Measurements from ENCODE around the gene MAPK9. TPM values are rescaled to one million over a fixed set of nuclear protein-coding genes. Genes with fewer than 3 reads are reported as not detected.

Gene MAPK9
- total and polyA plus RNA-seq, 9 of the 15 experiments (the other 6 are each of a cell fraction or from before 2014, with no cell fraction given): 4.8 to 58.0 (median 29.9) TPM

GRCh38 chr5:180318456-180319089 lies 26.7 kb upstream of the MAPK9 start:
- no peak overlapping the region for H3K4me2 ChIP-seq (ENCODE audit: insufficient read depth, low read length)
- no peak overlapping the region for H3K27ac ChIP-seq (ENCODE audit: extremely low read depth, low read depth, low read length)
- no peaks in the 10 kb centered on the region for H3K79me2 ChIP-seq (ENCODE audit: control insufficient read depth, insufficient read depth, low read length)
- 14% methylated on average over 23 of the region's 23 CpGs for WGBS (ENCODE audit: insufficient coverage, low coverage, missing lambda C conversion rate)
- BruUV-seq (replicated peaks): no TSS peak
- H3K9ac ChIP-seq (ENCODE audit: insufficient read depth in 1 of 2, low read depth in 2 of 2, low read length in 2 of 2): no peak overlapping the region
- intact Hi-C loops (cut with micrococcal nuclease) (no loop called here), in situ Hi-C loops (cut with MboI) (no loop called here)
- TF ChIP-seq FOS (IDR thresholded peaks at IDR 0.05; ENCODE audit: extremely low read depth, insufficient read length): no peak
- no peak for TF ChIP-seq ZNF174 (CRISPR knock-in tag; IDR thresholded peaks at IDR 0.05)
- no peak for TF ChIP-seq MYBL2 (IDR thresholded peaks at IDR 0.05; ENCODE audit: low read depth)
- TF ChIP-seq MYBL2 (CRISPR knock-in tag; IDR thresholded peaks at IDR 0.05; ENCODE audit: borderline replicate concordance): no peak
- TF ChIP-seq KDM1A (IDR thresholded peaks at IDR 0.05): peak; percentile 45 to 52; a peak in 1 of 4 replicates
- TF ChIP-seq RCOR1 (IDR thresholded peaks at IDR 0.05; ENCODE audit: borderline replicate concordance in 1 of 2, low read depth in 2 of 2, low read length in 2 of 2): peak in 1 of 2 experiments; percentile 65; a peak in 1 of 4 replicates
- no peak for TF ChIP-seq CBX2 (IDR thresholded peaks at IDR 0.05; ENCODE audit: insufficient read depth, low read length, poor library complexity, severe bottlenecking)
- TF ChIP-seq PHF8 (IDR thresholded peaks at IDR 0.05; ENCODE audit: borderline replicate concordance, low read length): no peak
- no peak for TF ChIP-seq ZNF140 (CRISPR knock-in tag; IDR thresholded peaks at IDR 0.05)
- TF ChIP-seq KAT7 (CRISPR knock-in tag; IDR thresholded peaks at IDR 0.05; ENCODE audit: borderline replicate concordance): no peak
- TF ChIP-seq KDM2B (CRISPR knock-in tag; IDR thresholded peaks at IDR 0.05): no peak
- no peak for TF ChIP-seq ATF7 (IDR thresholded peaks at IDR 0.05)
- TF ChIP-seq HOMEZ (CRISPR knock-in tag; IDR thresholded peaks at IDR 0.05): no peak
- no peak for TF ChIP-seq E2F4 (CRISPR knock-in tag; IDR thresholded peaks at IDR 0.05; ENCODE audit: low read depth)
- TF ChIP-seq ILF3 (IDR thresholded peaks at IDR 0.05; ENCODE audit: borderline replicate concordance): no peak
- TF ChIP-seq POU5F1 (IDR thresholded peaks at IDR 0.05; ENCODE audit: borderline replicate concordance, low read depth, low read length, partially characterized antibody): no peak
- TF ChIP-seq CTBP1 (IDR thresholded peaks at IDR 0.05; ENCODE audit: borderline replicate concordance): peak; percentile 78; the same call in 1 of the 2 replicates
- peak; percentile 46; the same call in 1 of the 2 replicates for TF ChIP-seq ZNF143 (CRISPR knock-in tag; IDR thresholded peaks at IDR 0.05)
- no peaks in the 10 kb centered on the region for H4K20me1 ChIP-seq (replicated peaks; ENCODE audit: control insufficient read depth, insufficient read depth, low read length)
- H3K9me1 ChIP-seq (ENCODE audit: control insufficient read depth, insufficient read depth, low read length): no peaks in the 10 kb centered on the region
- no peaks in the 10 kb centered on the region for H3K36me3 ChIP-seq (ENCODE audit: control insufficient read depth, insufficient read depth, low read length)
- no peak overlapping the region for H2AFZ ChIP-seq (ENCODE audit: low read depth, low read length)
- H3K27me3 ChIP-seq (ENCODE audit: control insufficient read depth in 2 of 2, insufficient read depth in 2 of 2, low read length in 2 of 2): peaks cover 48 to 66% of the 10 kb centered on the region in 2 experiments
- H3K4me3 ChIP-seq: no peak overlapping the region
- POLR2A ChIA-PET: no interaction called here
- FAIRE-seq: no peak
- H3K4me1 ChIP-seq (replicated peaks in 1 of 2; ENCODE audit: control insufficient read depth in 2 of 2, insufficient read depth in 2 of 2, low read length in 2 of 2): peaks cover 0 to 4% of the 10 kb centered on the region in 2 experiments; a peak in 2 of 5 replicates
- no peaks in the 10 kb centered on the region for H3K9me3 ChIP-seq (replicated peaks; ENCODE audit: control insufficient read depth, insufficient read depth, low read depth, low read length)
- CTCF ChIA-PET (ENCODE audit: low intra/inter-chr PET ratio): no interaction called here
- no peak for ATAC-seq
- no peak for DNase-seq (ENCODE audit: extremely low read depth in 1 of 4, low spot score in 3 of 4)

Data from K562 (cell line).